AG04450 (cell line): ENCODE data around the gene TBC1D14. TPM values are rescaled to one million over a fixed set of nuclear protein-coding genes. Genes with fewer than 3 reads are reported as not detected.

Experiments
- CTCF ChIA-PET: fragments of 300-600, 350-600 bp; formaldehyde crosslinking; extraction: SDS; loops from one replicate; lab custom pipeline; 2022; ENCODE audit warnings: antibody characterized with exemption, inconsistent platforms; lab: Charles Lee
- POLR2A ChIA-PET: fragments of 350-600 bp; formaldehyde crosslinking; extraction: SDS; loops from one replicate; lab custom pipeline; 2021; ENCODE audit warnings: antibody characterized with exemption, inconsistent platforms; lab: Yijun Ruan, JAX
- DNase-seq: peaks from one replicate; pipeline ENCODE4 v3.0.0-alpha.2; 2011; ENCODE audit warnings: low read depth, low spot score
- H3K27ac ChIP-seq: one replicate; pipeline ENCODE4 v1.5.1; 2012; ENCODE audit warnings: low read depth, low read length, control low read depth
- H3K27me3 ChIP-seq: one replicate; pipeline ENCODE4 v1.6.0; 2012; ENCODE audit warnings: low read length; ENCODE audit not compliant: control insufficient read depth, insufficient read depth
- H3K4me3 ChIP-seq: 2 replicates; pipeline ENCODE4 v1.5.1; 2011; ENCODE audit warnings: mild to moderate bottlenecking, low read depth, low read length, control low read depth
- H3K9me3 ChIP-seq: 2 replicates; pipeline ENCODE4 v1.5.1; 2012; ENCODE audit warnings: low read length; ENCODE audit not compliant: control insufficient read depth, insufficient read depth
- CTCF ChIP-seq: IDR thresholded peaks from 2 replicates; pipeline ENCODE4 v1.5.1; 2011; ENCODE audit warnings: low read depth, low read length, control low read depth, inconsistent platforms
- polyA plus RNA-seq: library from polyadenylated mRNA; depleted of rRNA; stranded (reverse); fragments of >200 nt; gene quantifications from 2 replicates; pipeline ENCODE4 v1.2.3, GENCODE V29; 2011

Gene TBC1D14
- polyA plus RNA-seq, 1 experiment: 46.3 TPM

DNA sequence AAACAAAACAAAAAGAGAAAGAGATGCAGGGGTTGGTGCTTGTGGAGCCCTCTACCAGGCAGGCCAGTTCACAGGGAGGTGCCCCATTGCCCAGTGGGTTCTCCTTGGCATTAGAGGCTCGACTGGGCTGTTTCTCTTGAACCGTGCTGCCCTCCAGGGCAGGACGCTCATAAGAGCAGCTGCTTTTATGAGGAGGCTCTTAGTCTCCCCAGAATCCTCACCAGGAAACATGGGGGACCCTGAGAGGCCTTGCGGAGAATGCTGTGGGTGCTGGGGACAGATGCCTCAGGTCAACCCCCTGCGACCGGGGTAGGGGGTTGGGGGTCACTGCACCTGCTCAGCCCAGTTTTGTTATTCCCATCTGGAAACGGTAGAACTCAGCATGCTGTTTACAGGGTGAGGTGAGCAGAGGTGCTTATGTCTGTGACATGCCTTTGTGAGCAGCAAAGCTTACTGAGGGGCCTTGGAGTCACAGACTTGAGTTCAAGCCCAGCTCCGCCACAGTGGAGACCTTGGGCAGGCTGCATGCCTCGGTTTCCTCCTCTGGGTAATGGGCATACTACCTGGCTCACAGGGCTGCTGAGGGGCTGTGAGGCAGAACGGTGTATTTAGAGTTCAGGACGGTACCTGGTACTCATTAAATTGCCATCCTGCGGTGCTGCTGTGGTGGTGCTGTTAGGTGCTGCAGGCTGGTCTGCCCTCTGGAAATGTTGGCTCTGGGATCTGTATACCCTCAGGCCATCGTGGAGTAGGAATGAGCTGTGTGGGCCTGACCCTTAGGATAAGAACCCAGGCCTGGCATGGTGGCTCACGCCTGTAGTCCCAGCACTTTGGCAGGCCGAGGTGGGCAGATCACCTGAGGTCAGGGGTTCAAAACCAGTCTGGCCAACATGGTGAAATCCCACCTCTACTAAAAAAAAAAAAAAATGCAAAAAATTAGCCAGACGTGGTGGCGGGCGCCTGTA, 5.7 kb downstream of the TBC1D14 start:
- no peak for TF ChIP-seq CTCF
- Histone ChIP-seq H3K27me3 (no peaks in the 10 kb centered on the region), H3K4me3 (no peak overlapping the region), H3K27ac (no peak overlapping the region), H3K9me3 (no peaks in the 10 kb centered on the region; the same call in 1 of the 2 replicates)
- DNase-seq: no peak
- ChIA-PET POLR2A (interaction anchor here (0.6 kb wide), 1 partner anchor 50 kb away, joined by 3 read pairs; no protein-coding TSS in a partner anchor), CTCF (interaction anchor here (0.6 to 2.2 kb wide), 2 partner anchors 12 to 127 kb away, joined by 3 to 8 read pairs; a partner anchor contains a TSS)

DNA sequence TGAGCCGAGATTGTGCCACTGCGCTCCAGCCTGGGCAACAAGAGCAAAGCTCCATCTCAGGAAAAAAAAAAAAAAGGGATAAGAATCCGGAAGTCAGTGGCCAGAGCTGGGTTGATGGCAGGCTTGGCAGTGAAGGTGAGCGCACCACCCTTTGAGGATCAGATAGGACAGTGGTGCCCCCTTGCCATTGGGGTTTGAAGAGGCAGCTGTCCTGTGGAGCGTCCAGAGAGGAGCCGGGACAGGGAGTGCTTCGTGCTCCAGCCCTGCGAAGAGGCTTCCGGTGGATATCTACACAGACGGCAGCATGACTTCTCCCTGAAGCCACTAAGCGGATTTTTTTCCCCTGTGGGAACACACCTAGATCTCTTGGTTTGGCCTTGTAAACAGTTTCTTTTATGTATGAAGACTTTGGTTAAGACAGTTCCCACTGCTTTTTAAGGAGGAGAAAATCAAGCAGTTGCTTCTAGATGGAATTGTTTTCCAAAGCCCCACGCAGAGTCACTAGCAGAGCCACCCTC, 6.5 kb downstream of the TBC1D14 start:
- Histone ChIP-seq H3K9me3 (no peaks in the 10 kb centered on the region), H3K4me3 (no peak overlapping the region), H3K27me3 (no peaks in the 10 kb centered on the region), H3K27ac (no peak overlapping the region)
- no peak for DNase-seq
- TF ChIP-seq CTCF: no peak
- ChIA-PET POLR2A (interaction anchor here (0.6 kb wide), 1 partner anchor 51 kb away, joined by 3 read pairs; no protein-coding TSS in a partner anchor), CTCF (no interaction called here)

- TF ChIP-seq CTCF: no peak
- Histone ChIP-seq H3K4me3 (no peak overlapping the region), H3K9me3 (no peaks in the 10 kb centered on the region), H3K27ac (no peak overlapping the region), H3K27me3 (no peaks in the 10 kb centered on the region)
- DNase-seq: no peak
- POLR2A ChIA-PET: no interaction called here
- CTCF ChIA-PET: interaction anchor here (0.6 to 1.1 kb wide), 6 partner anchors 10 to 128 kb away, joined by 3 to 7 read pairs (median 3); no protein-coding TSS in a partner anchor
These were observed 7.2 kb downstream of the TBC1D14 start for GRCh38 chr4:6916587-6917460.

DNA sequence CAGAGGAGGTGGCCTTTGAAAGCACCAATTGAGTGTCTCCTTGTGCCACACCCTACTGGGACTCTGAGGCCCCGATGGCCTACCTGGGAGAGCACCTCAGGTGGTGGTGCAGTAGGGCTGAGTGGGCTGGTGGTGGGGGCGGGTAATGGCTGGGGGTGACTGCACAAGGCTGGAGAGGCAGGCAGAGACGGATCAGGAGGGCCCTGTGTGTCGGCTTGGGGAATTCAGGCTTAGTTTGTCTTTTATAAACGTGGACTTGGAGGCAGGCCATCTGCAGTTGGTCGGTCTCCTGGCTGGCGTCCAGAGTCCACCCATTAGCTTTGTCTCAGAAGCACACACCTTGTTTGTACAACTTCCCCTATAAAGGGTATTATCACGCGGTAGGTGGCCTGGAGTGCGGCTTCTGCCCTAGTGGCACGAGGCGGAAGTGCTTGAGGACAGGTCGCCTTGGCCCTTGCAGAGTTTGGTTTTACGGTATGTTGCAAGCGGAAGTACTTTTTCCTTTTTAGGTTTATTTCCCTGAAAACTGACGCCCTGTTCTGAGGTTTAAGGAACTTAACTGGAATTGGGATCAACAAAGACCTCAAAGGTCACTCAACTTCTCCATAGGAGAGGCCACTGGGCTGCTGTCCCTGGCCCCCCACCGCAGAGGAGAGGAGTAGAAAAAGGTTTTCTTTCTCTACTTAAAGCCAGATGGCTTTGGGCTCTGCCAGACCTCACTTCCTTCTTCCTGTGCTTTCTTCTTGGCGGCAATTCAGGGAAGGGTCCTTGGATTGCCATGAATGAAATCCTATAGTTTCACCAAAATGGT, 8.0 kb downstream of the TBC1D14 start:
- H3K9me3 ChIP-seq: no peaks in the 10 kb centered on the region
- H3K4me3 ChIP-seq: no peak overlapping the region
- ChIA-PET POLR2A (no interaction called here), CTCF (interaction anchor here (0.6 to 1.1 kb wide), 7 partner anchors 9 to 127 kb away, joined by 3 to 7 read pairs (median 3); no protein-coding TSS in a partner anchor)
- TF ChIP-seq CTCF: peak; percentile 54
- H3K27ac ChIP-seq: no peak overlapping the region
- no peaks in the 10 kb centered on the region for H3K27me3 ChIP-seq
- DNase-seq: no peak
